Globus pallidus (tissue), 1 donor: ENCODE results near the gene IFT43.

Experiments
- DNase-seq: peaks from one replicate; pipeline ENCODE4 v3.0.0-alpha.2; 2015; ENCODE audit warnings: low spot score

The IFT43 gene

DNA sequence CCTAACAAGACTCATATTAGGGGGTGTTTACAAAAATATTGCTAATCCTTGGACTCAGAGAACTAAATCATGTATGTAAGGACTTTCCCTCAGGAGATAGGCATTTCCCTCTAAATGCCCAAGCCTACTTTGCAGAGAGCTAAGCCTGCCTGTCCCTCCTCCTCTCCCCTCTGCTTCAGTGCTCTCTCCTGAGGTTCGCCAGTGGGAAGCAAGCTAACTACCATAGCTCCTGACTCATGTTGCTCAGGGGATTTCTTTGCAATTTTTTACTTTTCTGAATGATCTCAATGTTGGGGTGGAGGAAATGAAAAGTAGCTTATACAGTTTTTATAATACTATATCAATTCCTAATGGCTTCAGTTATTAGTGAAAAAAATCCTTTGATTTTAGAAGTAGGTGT, 29.6 kb downstream of the IFT43 start:
- DNase-seq = no peak

DNA sequence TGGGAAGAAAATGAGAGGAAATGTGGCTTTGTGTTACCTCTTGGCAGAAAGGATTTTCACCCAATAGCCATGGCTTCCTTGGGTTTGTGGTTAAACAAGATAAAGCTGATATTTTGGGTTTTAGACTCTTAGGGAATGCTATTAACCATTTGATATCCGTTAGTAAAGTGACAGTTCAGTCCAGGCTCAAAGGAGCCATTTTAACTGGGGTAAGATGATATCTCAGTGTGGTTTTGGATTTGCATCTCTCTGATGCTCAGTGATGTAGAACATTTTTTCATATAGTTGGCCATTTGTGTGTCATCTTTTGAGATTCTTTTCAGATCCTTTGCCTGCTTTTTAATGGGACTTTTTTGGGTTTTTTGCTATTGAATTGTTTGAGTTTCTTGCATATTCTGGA, 30.1 kb downstream of the IFT43 start:
- no peak for DNase-seq

DNA sequence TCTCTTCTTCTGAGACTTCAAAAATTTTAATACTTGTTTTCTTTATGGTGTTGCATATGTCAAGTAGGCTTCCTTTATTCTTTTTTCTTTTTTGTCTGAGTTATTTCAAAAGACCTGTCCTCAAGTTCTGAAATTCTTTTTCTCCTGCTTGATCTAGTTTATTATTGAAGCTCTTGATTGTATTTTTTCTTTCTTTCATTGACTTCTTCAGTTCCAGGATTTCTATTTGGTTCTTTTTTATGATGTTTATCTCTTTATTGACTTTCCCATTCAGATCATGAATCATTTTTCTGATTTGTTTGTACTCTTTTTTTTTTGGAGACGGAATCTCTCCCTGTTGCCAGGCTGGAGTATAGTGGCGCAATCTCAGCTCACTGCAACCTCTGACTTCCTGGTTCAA, 34.1 kb downstream of the IFT43 start:
- DNase-seq = no peak

DNA sequence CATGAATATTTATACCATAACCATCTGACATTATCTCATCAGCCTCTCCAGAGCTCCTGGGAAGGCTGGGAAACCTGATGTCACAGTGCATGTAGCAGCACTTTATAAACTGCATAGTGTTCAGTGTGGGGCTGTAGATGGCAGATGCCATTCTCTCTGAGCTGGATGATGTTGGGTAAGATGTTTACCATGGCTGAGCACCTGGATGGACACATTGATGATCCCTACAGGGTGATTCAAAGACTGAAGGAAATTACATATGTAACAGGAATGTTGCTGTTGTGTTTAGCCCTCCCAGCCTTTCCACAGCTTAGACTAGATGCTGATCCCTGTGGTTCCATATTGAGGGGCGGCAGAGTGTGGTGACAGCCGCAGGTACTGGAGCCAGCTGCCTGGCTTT, 37.4 kb downstream of the IFT43 start:
- no peak for DNase-seq

DNA sequence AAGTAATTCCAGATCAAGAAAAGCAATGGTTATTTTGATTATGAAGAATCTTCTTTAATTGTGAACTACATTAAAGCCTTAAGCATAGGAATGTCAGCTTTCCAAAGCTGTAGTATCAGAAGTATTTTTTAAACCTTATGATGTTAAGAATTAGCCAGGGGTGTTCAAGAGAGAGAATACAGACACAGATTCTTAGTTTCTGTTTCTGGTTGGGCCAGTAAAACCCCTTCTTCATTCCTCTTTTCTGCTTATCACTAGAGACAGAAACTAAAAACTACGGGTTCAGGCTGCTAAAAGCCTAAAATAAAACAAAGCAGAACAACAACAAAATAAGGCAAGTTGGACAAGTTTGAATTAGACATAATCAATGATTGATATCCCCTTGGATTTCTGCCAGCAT, 38.2 kb downstream of the IFT43 start:
- no peak for DNase-seq

DNA sequence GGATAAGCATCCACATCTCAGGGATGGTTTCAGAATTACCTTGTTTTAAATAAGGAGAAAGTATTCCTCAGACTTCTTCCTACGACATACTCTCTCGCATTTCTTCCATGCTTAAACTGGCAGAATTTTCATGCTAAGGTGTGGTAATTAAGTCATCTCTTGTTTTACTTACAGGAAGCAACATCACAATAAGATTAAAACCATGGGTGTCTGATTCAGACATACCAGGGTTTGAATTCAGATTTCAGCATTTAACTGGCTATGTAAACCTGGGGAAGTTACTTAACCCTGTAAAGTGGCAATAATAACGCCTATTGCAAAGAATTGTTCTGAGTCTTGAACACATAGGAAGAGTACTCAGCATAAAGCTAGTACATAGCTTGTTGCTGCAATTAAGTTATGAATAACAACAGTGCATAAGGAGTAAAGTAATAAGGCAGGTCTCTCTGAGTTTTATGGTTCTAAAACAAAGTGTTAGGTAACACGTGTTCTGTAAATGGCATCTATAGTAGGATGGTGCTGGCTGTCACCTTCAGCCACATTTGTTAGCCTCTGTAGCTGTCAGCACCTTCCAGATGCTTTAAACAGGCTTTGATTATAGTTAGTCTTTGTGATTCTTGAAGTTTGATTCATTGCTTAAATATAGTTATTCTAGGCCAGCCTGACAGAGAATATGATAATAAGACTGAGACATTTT, 38.8 kb downstream of the IFT43 start:
- DNase-seq = no peak

DNA sequence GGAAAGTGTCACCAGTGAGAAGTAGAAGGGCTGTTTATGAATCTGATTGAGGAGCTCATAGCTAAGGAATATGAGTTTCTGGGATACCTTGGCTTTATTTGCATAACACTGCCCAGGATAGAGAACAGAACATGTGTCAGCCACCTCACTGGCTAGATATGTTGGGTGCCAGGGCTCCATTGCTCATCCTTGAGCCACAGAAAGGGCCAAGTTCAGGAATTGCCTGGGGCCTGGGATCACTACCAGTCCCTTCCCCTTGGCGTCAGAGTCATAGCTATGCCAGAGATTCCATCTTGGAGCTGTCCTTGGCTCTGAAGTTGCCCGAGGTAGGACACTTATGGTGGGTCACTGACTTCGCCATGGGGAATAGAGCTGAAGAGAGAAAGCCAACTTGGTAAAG, 49.0 kb downstream of the IFT43 start:
- DNase-seq = no peak

DNA sequence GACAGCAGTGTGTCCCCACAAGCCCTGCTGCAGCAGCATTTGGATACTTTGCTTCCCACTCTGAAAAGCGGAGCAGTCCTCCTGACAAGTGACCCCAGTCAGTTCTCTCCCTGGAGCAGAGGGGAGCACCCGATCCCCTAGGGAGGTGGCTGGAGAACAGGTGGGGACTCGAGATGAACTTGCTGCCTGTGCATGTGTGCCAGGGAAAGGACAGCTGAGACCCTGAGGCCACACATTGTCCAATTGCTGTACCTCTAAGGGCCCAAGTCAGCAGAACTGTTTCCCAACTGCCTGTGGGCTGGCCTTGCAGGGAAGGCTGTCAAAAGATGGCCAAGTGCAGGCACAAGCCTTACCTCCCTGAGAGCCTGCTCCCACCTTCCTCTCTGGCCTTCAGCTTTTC, 55.1 kb downstream of the IFT43 start:
- no peak for DNase-seq

DNA sequence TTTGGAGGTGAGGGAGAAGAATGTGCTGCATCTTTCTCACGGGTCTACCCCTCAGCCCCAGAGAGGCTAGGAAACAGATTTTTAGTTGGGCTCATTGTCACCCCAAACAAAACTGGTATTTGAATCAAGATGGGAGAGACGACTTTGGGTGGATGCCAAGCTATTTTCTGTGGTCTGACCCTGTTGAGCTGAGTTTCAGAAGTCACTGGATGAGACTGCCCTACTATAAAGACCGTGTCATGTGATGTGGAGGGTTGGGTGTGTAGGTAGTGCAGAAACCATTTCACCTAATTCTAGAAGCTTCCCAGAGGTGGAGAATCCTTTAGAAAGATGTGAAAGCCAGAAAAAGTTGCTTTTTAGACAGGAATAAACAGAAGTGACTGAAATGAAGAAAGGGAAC, 60.2 kb downstream of the IFT43 start:
- DNase-seq = no peak

DNA sequence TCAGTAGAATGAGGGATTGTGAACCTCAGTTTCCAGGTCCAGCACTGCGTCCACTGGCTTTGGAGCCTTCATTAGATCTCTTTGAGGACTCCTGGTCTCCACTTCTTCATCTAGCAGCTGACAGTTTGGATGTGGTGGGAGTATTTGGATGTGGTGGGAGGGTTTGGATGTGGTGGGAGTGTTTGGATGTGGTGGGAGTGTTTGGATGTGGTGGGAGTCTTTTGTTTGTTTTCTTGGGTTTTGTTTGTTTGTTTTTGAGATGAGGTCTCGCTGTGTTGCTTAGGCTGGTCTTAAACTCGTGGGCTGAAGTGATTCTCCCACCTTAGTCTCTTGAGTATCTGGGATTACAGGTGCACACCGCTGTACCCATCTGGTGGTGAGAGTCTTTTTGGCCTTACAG, 64.7 kb downstream of the IFT43 start:
- DNase-seq = no peak

DNA sequence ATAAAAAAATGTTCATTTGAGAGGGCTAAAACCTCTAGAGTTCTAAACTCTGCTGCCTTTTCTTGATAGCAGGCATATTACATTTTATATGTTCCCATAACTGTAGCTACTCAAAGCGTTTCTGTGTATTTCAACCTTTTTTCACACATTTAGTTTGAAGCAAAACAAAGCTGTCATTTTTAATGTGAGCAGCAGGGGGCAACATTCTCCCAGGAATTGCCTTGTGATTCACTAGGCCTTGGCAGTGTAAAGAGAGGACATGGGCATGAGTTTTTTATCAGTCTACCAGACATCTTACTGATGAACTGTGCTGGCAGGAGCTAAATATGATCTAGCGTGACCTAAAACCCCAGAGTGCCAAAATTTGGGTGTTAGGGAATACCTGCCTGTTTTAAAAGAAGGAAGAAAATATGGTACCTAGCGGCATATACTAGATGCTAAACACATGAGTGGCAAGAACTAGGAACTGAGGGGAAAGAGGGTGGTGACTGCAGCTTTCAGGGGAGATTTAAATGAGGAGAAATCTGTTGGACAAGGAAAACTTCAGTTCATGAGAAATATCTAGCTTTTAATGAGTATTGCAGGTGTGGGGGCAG, 65.3 kb downstream of the IFT43 start:
- DNase-seq = peak; percentile 68

DNA sequence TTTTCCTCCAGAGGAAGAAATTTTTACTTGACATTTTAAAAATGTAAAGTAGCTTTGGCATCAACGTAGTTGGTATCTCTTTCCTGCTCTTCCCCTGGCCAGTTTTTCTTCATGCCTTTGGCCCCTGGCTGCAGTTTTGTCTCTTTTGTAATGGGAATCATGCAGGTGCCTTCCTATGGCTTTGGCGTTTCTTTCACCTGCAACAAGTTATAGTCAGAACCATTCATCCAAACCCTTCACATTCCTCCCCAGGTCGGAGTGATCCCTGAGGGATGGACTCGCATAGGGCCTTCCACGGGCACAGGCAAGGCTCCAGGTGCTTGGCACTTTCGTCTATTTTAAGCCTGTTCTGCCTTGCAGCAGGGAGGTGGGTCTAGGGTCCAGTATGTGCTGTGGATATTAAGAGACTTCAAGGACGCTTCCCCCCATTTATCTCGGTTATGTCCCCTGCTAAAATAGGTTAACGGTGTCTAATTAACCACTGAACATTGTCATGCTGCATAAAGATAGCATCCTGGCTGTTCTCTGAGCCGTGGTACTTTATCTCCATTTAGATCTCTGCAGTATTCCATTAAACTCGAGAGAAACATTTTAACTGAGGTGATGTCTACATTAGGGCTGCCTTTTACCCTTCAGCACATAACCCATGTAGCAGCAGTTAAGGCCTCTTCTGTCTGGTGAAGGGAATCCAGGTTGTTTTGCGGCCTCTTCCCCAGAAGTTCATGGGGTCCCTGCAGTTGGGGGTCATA, 66.3 kb downstream of the IFT43 start:
- DNase-seq = no peak

DNA sequence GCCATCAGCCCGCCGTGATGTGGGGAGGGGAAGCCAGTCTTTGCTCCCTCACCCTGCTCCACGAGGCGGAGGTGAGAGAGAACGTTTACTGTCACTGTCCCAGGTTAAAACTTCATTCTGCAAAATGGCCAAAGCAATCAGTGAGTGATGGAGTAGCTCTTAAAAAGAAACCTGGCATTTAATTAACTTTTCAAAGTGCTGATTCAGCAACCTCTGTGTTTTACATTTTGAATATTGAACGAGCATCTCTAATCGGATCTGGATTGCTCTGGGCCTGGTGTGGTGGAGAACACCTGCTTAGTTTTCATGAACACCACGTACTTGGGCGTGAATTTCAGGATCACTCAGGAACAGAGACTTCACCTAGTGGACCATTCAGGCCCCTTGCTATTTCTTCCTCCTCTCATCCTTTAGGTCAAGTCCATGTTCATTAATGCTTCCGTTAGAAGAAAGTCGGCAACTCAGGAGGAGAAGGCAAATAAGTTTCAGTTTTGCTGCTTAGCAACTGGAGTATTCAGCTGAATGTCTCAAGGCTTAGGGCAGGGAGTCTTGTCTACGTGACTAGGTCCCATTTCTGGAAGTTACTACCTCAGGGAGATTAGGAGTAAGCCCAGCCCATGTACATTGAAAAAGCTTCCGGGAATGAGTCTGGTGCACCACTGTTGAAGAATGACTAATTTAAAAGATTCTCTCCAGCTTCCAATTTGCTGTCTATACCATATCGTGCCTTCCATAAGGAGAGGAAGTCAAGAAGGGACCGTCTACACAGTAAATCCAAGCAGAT, 68.2 kb downstream of the IFT43 start:
- DNase-seq = no peak

DNA sequence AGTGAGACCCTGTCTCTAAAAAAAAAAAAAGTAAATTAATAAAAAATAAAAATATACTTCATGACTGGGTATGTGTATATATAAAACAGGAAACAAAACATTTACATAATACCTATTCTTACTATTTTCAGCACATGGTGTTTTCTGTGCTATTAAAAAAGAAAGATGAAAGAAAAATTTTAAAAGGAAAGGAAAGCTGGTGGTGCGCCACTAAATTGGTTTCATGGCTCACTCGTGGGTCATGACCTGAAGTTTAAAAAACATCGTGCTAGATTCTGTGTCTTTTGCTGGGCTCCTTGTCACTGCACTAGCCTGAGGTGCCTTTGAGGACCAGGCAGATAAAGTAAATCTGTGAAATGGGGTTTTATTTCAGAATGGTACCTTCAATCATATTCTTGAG, 69.8 kb downstream of the IFT43 start:
- no peak for DNase-seq

DNA sequence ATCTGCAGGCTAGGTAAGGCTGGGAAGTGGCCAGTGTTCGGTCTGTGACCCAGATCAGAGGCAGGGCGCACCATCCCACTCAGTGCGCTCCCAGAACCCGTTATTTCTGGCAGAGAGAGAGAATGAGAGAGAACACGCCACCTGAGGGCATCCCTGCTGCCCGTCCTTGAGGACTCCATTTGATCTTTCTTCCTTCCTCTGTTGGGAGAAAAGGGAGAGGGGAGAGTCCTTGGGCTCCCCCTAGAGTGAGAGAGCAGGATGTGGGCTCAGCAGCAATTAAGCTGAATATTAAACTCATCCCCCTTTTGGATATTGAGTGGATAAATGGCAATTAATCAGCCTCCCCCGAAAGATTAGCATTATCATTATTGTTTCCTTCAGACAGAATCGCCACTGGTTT, 70.6 kb downstream of the IFT43 start:
- no peak for DNase-seq

DNA sequence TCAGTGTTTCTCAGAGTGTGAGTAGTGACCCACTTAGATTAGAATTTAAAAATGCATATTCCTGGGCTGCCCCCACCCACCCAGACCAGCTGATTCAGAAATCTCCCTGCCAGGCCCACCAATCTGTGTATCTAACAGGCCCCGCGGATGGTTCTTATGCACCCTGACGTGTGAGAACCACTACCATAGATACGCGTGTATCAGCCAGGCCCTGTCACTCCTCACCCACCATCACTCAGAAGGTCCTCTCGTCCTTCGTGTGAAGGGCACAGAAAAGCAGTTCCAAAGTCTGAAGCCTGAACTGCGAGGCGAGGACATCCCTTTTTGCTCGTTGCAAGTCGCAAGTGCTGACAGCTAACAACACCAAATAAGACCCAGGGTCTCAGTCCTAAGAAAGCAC, 72.4 kb downstream of the IFT43 start:
- DNase-seq = no peak

DNA sequence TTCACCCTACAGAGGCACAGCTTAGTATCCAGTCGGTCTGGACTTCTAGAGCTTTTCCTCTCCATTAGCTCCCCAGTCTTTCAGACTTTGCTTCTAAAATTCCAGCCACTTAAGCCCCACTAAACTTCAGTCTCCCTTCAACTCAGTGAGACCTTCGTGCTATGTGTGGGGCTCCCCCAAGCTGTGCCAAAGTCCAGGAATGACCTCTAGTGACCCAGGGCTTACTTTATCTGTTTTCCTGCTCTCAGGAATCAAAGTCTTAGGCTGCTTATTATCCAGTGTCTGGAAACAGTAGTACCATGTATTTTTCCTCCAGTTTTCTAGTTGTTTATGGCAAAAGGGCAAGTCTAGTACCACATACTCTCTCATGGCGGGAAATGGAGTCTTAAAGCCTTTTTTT, 77.8 kb downstream of the IFT43 start:
- no peak for DNase-seq

DNA sequence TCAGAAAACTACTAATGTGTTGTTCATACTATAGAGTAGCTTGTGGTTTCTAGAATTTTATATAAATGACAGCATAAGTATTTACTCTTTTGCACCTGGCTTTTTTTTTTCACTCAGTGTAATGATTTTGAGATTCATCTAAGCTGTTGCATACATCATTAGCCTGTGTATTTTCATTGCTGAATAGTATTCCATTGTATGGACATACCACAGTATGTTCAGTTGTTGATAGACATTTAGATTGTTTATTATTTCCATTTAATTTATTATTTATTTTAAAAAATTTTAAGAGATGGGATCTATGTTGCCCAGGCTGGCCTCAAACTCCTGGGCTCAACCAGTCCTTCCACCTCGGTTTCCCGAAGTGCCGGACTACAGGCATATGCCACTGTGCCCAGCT, 80.0 kb downstream of the IFT43 start:
- DNase-seq = no peak

DNA sequence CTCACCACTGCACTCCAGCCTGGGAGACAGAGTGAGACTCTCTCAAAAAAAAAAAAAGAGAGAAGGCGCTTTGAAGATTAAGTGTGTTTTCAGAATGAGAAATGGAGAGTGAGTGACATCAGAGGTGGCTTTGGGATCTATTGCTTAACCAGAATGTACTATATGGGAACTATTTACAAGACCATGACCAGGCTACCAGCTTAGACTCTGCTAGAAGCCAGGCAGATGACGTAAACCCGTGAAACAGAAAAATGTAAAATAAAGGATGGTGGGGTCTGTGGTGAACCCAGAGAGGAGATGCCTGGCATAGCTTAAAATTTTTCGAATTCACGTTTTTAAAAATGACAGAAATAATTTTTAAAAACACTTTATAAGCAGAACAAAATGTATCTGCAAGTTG, 82.0 kb downstream of the IFT43 start:
- DNase-seq = no peak

DNA sequence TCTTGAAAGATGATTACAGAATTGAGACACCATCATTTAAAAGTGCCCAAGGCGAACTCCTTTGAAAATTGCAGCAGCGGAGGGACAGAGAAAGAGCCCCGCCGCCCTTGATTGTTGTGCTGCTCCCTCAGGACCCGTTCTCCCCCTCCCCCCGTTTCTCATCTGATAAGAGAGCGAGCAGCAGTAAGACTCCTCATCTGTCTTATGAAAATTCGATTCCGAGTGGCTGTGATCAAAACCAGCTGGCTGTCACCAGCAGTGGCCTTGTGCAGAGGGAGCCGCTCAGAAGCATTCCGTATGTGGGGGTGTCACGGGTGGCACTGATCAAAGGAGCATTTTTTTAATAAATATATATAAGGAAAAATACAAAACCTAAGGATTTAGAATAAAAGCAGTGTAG, 88.2 kb downstream of the IFT43 start:
- DNase-seq = no peak

DNA sequence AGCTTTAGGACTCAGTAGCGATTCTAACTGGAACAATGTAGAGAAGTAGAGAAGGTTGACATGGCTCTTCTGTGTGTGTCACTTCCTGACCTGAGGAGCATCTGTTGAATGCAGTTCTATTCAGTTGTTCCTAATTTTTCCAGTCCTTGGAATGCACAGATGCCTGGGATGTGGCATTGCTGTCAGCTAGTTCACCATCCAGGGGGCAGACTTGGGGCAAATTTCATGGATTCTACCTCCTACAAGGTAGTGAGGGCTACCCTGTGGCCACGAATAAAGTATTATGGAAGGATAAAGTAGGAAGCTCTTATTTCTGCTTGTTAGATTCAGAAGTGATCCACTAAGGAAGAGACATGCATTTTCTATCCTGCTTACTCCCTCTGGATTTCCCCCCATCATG, 91.8 kb downstream of the IFT43 start:
- DNase-seq = no peak

DNA sequence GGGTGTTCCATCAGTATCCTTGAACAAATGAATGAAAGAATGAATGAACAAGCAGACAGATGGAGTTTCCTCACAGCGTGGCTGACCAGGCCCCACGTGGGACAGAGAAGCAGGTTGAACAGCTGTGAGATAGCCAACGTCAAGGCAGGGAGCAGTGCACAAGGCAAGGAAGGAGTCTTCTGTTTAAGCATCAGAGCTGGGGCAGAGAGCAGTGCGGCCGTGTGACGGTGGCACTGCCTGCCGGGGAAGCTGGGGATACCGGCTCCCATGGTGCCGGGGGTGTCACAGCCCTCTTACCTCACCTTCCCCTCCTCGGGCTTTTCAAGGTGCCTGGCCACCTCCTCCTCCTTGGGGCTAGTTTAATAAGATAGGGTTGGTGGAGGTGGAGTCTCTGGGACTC, 92.9 kb downstream of the IFT43 start:
- DNase-seq = no peak

DNA sequence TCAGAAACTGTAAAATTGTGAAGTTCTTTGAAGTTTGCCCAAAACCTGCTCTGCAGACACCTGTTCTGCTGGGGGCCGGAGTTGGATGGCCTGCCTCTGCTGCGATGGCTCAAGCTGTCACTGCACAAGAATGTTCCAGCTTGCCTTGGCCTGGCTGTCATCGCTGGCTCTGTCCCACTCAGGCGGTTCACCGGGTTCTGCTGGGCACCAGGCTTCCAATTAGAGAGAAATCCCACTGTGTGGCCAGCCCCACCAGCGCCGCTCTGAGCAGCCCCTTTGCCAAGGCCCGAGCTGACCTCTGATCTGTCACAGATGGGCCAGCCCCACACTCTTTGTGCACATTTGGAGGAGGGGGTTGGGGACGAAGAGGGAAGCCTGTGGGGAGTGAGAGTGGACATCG, 94.5 kb downstream of the IFT43 start:
- peak; percentile 50 for DNase-seq
